ENCODE measurements around the gene ZFHX3. TPM values are rescaled to one million over a fixed set of nuclear protein-coding genes. Genes with fewer than 3 reads are reported as not detected.

Gene ZFHX3
- total RNA-seq, 3 donors from 2014 or later, result 13.8 to 36.0 (median 15.5) TPM

- TF ChIP-seq, protein P1, sequence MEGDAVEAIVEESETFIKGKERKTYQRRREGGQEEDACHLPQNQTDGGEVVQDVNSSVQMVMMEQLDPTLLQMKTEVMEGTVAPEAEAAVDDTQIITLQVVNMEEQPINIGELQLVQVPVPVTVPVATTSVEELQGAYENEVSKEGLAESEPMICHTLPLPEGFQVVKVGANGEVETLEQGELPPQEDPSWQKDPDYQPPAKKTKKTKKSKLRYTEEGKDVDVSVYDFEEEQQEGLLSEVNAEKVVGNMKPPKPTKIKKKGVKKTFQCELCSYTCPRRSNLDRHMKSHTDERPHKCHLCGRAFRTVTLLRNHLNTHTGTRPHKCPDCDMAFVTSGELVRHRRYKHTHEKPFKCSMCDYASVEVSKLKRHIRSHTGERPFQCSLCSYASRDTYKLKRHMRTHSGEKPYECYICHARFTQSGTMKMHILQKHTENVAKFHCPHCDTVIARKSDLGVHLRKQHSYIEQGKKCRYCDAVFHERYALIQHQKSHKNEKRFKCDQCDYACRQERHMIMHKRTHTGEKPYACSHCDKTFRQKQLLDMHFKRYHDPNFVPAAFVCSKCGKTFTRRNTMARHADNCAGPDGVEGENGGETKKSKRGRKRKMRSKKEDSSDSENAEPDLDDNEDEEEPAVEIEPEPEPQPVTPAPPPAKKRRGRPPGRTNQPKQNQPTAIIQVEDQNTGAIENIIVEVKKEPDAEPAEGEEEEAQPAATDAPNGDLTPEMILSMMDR (IDR thresholded peaks at IDR 0.05), result no peak
- ATAC-seq (no peak), DNase-seq (no peak)
- Histone ChIP-seq H3K9me3 (no peaks in the 10 kb centered on the region), H3K4me3 (no peak overlapping the region), H3K4me1 (ENCODE audit: low read depth) (no peaks in the 10 kb centered on the region), H3K36me3 (ENCODE audit: low read depth) (no peaks in the 10 kb centered on the region)
- intact Hi-C loops (cut with DNase I, micrococcal nuclease), result loop anchor here in 1 of 2 donors (10.0 kb wide), 2 partner anchors 219 to 339 kb away; no protein-coding TSS in a partner anchor
Measured at GRCh38 chr16:72836181-72836580, 211.7 kb downstream of the ZFHX3 start.

DNA sequence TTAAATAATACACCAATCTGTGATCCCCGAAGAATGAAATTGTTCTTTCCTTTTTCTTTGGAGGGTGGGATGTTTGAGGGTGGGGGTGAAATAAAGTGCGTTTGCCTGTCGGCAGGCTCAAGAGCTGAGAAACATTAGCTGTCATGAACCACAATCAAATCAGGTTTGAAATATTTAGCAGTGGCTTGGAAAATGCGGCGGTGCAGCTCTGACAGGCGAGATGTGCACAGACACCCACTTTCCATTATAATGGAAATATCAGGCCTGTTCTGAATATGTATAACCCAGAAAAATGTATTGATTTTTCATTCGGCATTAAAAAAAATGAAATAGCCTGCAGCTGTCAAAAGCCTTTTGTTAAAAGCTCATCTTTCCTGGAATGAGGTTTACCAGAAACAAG, 212.8 kb downstream of the ZFHX3 start:
- Histone ChIP-seq H3K4me1 (ENCODE audit: low read depth) (no peaks in the 10 kb centered on the region), H3K36me3 (ENCODE audit: low read depth) (no peaks in the 10 kb centered on the region), H3K4me3 (no peak overlapping the region), H3K9me3 (no peaks in the 10 kb centered on the region)
- DNase-seq (no peak), ATAC-seq (no peak)
- TF ChIP-seq, protein P1 (IDR thresholded peaks at IDR 0.05), result no peak
- intact Hi-C loops (cut with DNase I, micrococcal nuclease), result loop anchor here in 1 of 2 donors (10.0 kb wide), 2 partner anchors 220 to 340 kb away; no protein-coding TSS in a partner anchor

DNA sequence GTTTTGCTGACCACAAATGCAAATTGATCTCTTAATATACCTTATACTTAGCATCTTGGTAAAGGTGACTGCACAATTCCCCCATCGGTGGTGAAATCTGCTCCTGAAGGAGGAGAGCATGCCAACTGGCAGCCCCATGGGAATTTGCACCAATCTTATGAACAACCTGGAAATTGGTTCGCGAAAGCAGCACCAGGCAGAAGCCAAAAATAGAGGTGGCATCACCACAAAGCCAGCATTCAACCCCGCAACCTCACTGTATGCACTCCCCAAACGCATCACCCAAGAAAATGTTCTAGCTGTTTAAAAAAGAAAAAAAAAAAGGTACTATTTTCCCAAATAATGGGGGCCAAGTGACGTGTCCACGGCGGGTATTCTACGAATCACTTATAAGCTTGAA, 213.4 kb downstream of the ZFHX3 start:
- ATAC-seq (no peak), DNase-seq (no peak)
- intact Hi-C loops (cut with DNase I, micrococcal nuclease), result loop anchor here (5.0 to 10.0 kb wide), 3 partner anchors 220 to 363 kb away; no protein-coding TSS in a partner anchor
- Histone ChIP-seq H3K4me3 (no peak overlapping the region), H3K9me3 (no peaks in the 10 kb centered on the region), H3K4me1 (ENCODE audit: low read depth) (no peaks in the 10 kb centered on the region), H3K36me3 (ENCODE audit: low read depth) (no peaks in the 10 kb centered on the region)
- TF ChIP-seq, protein P1 (IDR thresholded peaks at IDR 0.05), result no peak

DNA sequence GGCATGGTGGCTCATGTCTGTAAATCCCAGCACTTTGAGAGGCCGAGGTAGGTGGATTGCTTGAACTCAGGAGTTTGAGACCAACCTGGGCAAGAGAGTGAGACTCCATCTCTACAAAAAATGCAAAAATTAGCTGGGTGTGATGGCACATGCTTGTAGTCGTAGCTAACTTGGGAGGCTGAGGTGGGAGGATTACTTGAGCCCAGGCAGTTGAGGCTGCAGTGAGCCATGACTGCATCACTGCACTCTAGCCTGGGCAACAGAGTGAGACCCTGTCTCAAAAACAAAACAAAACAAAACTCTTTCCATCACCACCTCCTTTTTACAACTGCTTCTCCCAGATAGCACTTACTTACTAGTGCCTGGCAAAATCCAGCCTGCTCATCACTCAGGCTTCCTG, 214.0 kb downstream of the ZFHX3 start:
- intact Hi-C loops (cut with DNase I, micrococcal nuclease), result loop anchor here (5.0 to 10.0 kb wide), 3 partner anchors 221 to 363 kb away; no protein-coding TSS in a partner anchor
- DNase-seq, result no peak
- H3K36me3 ChIP-seq (ENCODE audit: low read depth), result no peaks in the 10 kb centered on the region
- no peaks in the 10 kb centered on the region for H3K4me1 ChIP-seq (ENCODE audit: low read depth)
- TF ChIP-seq, protein P1 (IDR thresholded peaks at IDR 0.05), result no peak
- H3K9me3 ChIP-seq, result no peaks in the 10 kb centered on the region
- no peak for ATAC-seq
- no peak overlapping the region for H3K4me3 ChIP-seq

- TF ChIP-seq, protein P1 (IDR thresholded peaks at IDR 0.05), result no peak
- DNase-seq, result no peak
- intact Hi-C loops (cut with DNase I, micrococcal nuclease), result loop anchor here (5.0 to 10.0 kb wide), 3 partner anchors 221 to 364 kb away; no protein-coding TSS in a partner anchor
Measured at GRCh38 chr16:72833482-72833881, 214.4 kb downstream of the ZFHX3 start.

More at GRCh38 chr16:72833482-72833881, 214.4 kb downstream of the ZFHX3 start:
- Histone ChIP-seq H3K36me3 (ENCODE audit: low read depth) (no peaks in the 10 kb centered on the region), H3K9me3 (no peaks in the 10 kb centered on the region), H3K4me1 (ENCODE audit: low read depth) (no peaks in the 10 kb centered on the region), H3K4me3 (no peak overlapping the region)
- ATAC-seq, result no peak

Measured in mucosa of descending colon (tissue), 3 donors.